ENCODE results near the gene SPPL3. TPM values are rescaled to one million over a fixed set of nuclear protein-coding genes. Genes with fewer than 3 reads are reported as not detected.

Gene SPPL3
- total RNA-seq, 4 donors from 2014 or later, result 5.4 to 82.7 (median 23.2) TPM

- H3K27ac ChIP-seq, result no peak overlapping the region
- no peaks in the 10 kb centered on the region for H3K4me1 ChIP-seq
- no peak overlapping the region for H3K4me3 ChIP-seq
- H3K9me3 ChIP-seq, result no peaks in the 10 kb centered on the region
- no peaks in the 10 kb centered on the region for H3K36me3 ChIP-seq
- intact Hi-C loops (cut with DNase I; ENCODE audit: low total_unique reads), result no loop called here
- H3K27me3 ChIP-seq, result no peaks in the 10 kb centered on the region
- no peak for DNase-seq
- TF ChIP-seq CTCF (IDR thresholded peaks at IDR 0.05), result no peak
- no peak for TF ChIP-seq POLR2A (IDR thresholded peaks at IDR 0.05)
These were observed 25.9 kb upstream of the SPPL3 start for GRCh38 chr12:120930032-120930431.

- intact Hi-C loops (cut with DNase I; ENCODE audit: low total_unique reads), result no loop called here
- Histone ChIP-seq H3K4me3 (no peak overlapping the region), H3K4me1 (no peaks in the 10 kb centered on the region), H3K27ac (no peak overlapping the region), H3K27me3 (no peaks in the 10 kb centered on the region), H3K36me3 (no peaks in the 10 kb centered on the region), H3K9me3 (no peaks in the 10 kb centered on the region)
- TF ChIP-seq CTCF (IDR thresholded peaks at IDR 0.05), result no peak
- TF ChIP-seq POLR2A (IDR thresholded peaks at IDR 0.05), result no peak
- no peak for DNase-seq
These were observed 24.9 kb upstream of the SPPL3 start for GRCh38 chr12:120928864-120929652.

- Histone ChIP-seq H3K9me3 (no peaks in the 10 kb centered on the region), H3K36me3 (no peaks in the 10 kb centered on the region), H3K27me3 (no peaks in the 10 kb centered on the region), H3K27ac (no peak overlapping the region), H3K4me3 (no peak overlapping the region), H3K4me1 (no peaks in the 10 kb centered on the region)
- intact Hi-C loops (cut with DNase I; ENCODE audit: low total_unique reads), result no loop called here
- TF ChIP-seq POLR2A (IDR thresholded peaks at IDR 0.05) (no peak), CTCF (IDR thresholded peaks at IDR 0.05) (no peak)
- DNase-seq, result no peak
These were observed 21.8 kb upstream of the SPPL3 start for GRCh38 chr12:120925740-120926563.

GRCh38 chr12:120922279-120922678, 18.1 kb upstream of the SPPL3 start:
- Histone ChIP-seq H3K36me3 (no peaks in the 10 kb centered on the region), H3K4me1 (no peaks in the 10 kb centered on the region), H3K27ac (no peak overlapping the region), H3K27me3 (no peaks in the 10 kb centered on the region), H3K9me3 (peaks cover 0 to 6% of the 10 kb centered on the region in 2 donors), H3K4me3 (no peak overlapping the region)
- intact Hi-C loops (cut with DNase I; ENCODE audit: low total_unique reads), result no loop called here
- DNase-seq, result no peak
- TF ChIP-seq CTCF (IDR thresholded peaks at IDR 0.05) (no peak), POLR2A (IDR thresholded peaks at IDR 0.05) (no peak)

DNA sequence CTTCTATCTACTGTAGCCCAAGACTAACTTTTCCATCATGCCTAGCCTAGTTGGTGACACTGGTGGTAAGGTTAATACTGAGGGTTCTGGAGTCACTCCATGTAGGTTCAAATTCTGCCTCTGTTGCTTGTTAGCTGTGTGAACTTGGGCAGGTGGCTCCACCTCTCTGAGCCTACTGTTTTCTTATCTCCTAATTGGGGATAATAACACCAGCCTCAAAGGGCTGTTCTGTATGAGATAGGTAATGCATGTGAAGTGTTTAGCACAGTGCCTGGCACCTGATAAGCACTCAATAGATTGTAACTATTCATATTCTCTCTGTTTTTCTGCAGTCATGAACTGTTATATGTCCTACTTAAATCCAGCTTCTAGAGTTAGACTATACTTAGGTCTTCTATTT, 17.5 kb upstream of the SPPL3 start:
- Histone ChIP-seq H3K27me3 (no peaks in the 10 kb centered on the region), H3K36me3 (no peaks in the 10 kb centered on the region), H3K4me3 (no peak overlapping the region), H3K4me1 (no peaks in the 10 kb centered on the region), H3K9me3 (peaks cover 0 to 6% of the 10 kb centered on the region in 2 donors), H3K27ac (no peak overlapping the region)
- intact Hi-C loops (cut with DNase I; ENCODE audit: low total_unique reads), result no loop called here
- TF ChIP-seq CTCF (IDR thresholded peaks at IDR 0.05), result no peak
- no peak for TF ChIP-seq POLR2A (IDR thresholded peaks at IDR 0.05)
- DNase-seq, result no peak
